Ascending aorta (tissue), 2 donors: ENCODE results near the gene LRRC46. TPM values are rescaled to one million over a fixed set of nuclear protein-coding genes. Genes with fewer than 3 reads are reported as not detected.
A peak's percentile ranks its signal among the peaks of the same experiment; 100 is the strongest.

Experiments
- DNase-seq, 2 donors: peaks; one replicate each; pipeline ENCODE4 v3.0.0-alpha.2; 2019; ENCODE audit warnings: low spot score in 2 of 2
- H3K27ac ChIP-seq, 2 donors: fragments of 200-600 bp; sonication (generic); one replicate each; pipeline ENCODE4 v1.5.1; 2016 to 2017; ENCODE audit warnings: mild to moderate bottlenecking in 1 of 2
- H3K27me3 ChIP-seq: fragments of 200-600 bp; sonication (generic); one replicate; pipeline ENCODE4 v1.5.1; 2017
- H3K36me3 ChIP-seq, 2 donors: fragments of 200-600 bp; sonication (generic); one replicate each; pipeline ENCODE4 v1.5.1; 2016
- H3K4me1 ChIP-seq, 2 donors: fragments of 200-600 bp; sonication (generic); one replicate each; pipeline ENCODE4 v1.5.1; 2016 to 2017; ENCODE audit warnings: mild to moderate bottlenecking in 1 of 2
- H3K4me3 ChIP-seq, 2 donors: fragments of 200-600 bp; sonication (generic); one replicate each; pipeline ENCODE4 v1.5.1; 2016 to 2017; ENCODE audit warnings: mild to moderate bottlenecking in 1 of 2
- H3K9me3 ChIP-seq, 2 donors: fragments of 200-600 bp; sonication (generic); one replicate each; pipeline ENCODE4 v1.5.1; 2016
- CTCF ChIP-seq, 3 experiments: fragments of 200-600 bp in 2 of 3; fragments of 450-650 bp in 1 of 3; sonication (generic) in 2 of 3; IDR thresholded peaks; one replicate each; pipeline ENCODE4 v1.5.1; 2016 to 2019; ENCODE audit warnings: antibody characterized with exemption in 3 of 3, mild to moderate bottlenecking in 1 of 3, moderate library complexity in 1 of 3
- intact Hi-C: fragments of 100-400 bp; cut with DNase I; formaldehyde crosslinking; loops from one replicate; pipeline ENCODE4 v1.15.1; 2023
- total RNA-seq: library from RNA; depleted of rRNA; stranded (reverse); fragments of >200 nt; gene quantifications from one replicate; pipeline ENCODE4 v1.1.0, GENCODE V29; 2016

Gene LRRC46
- total RNA-seq, 1 donor from 2014 or later, result not detected

GRCh38 chr17:47806913-47807255, 24.6 kb upstream of the LRRC46 start:
- intact Hi-C loops, result no loop called here
- H3K4me3 ChIP-seq, result no peak overlapping the region
- no peak for TF ChIP-seq CTCF (IDR thresholded peaks at IDR 0.05)
- no peaks in the 10 kb centered on the region for H3K9me3 ChIP-seq
- no peaks in the 10 kb centered on the region for H3K27me3 ChIP-seq
- peaks cover 20 to 32% of the 10 kb centered on the region in 2 donors for H3K36me3 ChIP-seq
- H3K27ac ChIP-seq, result no peak overlapping the region
- DNase-seq, result no peak
- peaks cover 0 to 3% of the 10 kb centered on the region in 2 donors for H3K4me1 ChIP-seq

GRCh38 chr17:47807421-47807820, 24.0 kb upstream of the LRRC46 start:
- H3K27me3 ChIP-seq, result no peaks in the 10 kb centered on the region
- TF ChIP-seq CTCF (IDR thresholded peaks at IDR 0.05), result no peak
- H3K9me3 ChIP-seq, result no peaks in the 10 kb centered on the region
- peaks cover 20 to 32% of the 10 kb centered on the region in 2 donors for H3K36me3 ChIP-seq
- H3K4me3 ChIP-seq, result no peak overlapping the region
- intact Hi-C loops, result no loop called here
- H3K4me1 ChIP-seq, result peaks cover 0 to 3% of the 10 kb centered on the region in 2 donors
- H3K27ac ChIP-seq, result no peak overlapping the region
- no peak for DNase-seq

GRCh38 chr17:47808036-47808829, 23.2 kb upstream of the LRRC46 start:
- H3K9me3 ChIP-seq, result no peaks in the 10 kb centered on the region
- peaks cover 0 to 3% of the 10 kb centered on the region in 2 donors for H3K4me1 ChIP-seq
- H3K36me3 ChIP-seq, result peaks cover 20 to 41% of the 10 kb centered on the region in 2 donors
- no peak overlapping the region for H3K27ac ChIP-seq
- intact Hi-C loops, result no loop called here
- no peak overlapping the region for H3K4me3 ChIP-seq
- H3K27me3 ChIP-seq, result no peaks in the 10 kb centered on the region
- TF ChIP-seq CTCF (IDR thresholded peaks at IDR 0.05), result no peak
- DNase-seq, result no peak

- H3K36me3 ChIP-seq, result peaks cover 20 to 48% of the 10 kb centered on the region in 2 donors
- H3K4me3 ChIP-seq, result no peak overlapping the region
- TF ChIP-seq CTCF (IDR thresholded peaks at IDR 0.05), result no peak
- DNase-seq, result no peak
- H3K9me3 ChIP-seq, result no peaks in the 10 kb centered on the region
- H3K27me3 ChIP-seq, result no peaks in the 10 kb centered on the region
- intact Hi-C loops, result no loop called here
- peaks cover 0 to 3% of the 10 kb centered on the region in 2 donors for H3K4me1 ChIP-seq
- H3K27ac ChIP-seq, result no peak overlapping the region
Observed at GRCh38 chr17:47808830-47809480, 22.5 kb upstream of the LRRC46 start.

- Histone ChIP-seq H3K4me1 (peaks cover 0 to 3% of the 10 kb centered on the region in 2 donors), H3K27ac (peak overlapping the region; percentile 27 to 68), H3K36me3 (peaks cover 28 to 61% of the 10 kb centered on the region in 2 donors), H3K27me3 (no peaks in the 10 kb centered on the region), H3K4me3 (no peak overlapping the region), H3K9me3 (no peaks in the 10 kb centered on the region)
- peak in 1 of 2 donors; percentile 60 for DNase-seq
- intact Hi-C loops, result no loop called here
- no peak for TF ChIP-seq CTCF (IDR thresholded peaks at IDR 0.05)
Observed at GRCh38 chr17:47810200-47810821, 21.2 kb upstream of the LRRC46 start.
